ENCODE measurements around the gene CD200R1L.

DNA sequence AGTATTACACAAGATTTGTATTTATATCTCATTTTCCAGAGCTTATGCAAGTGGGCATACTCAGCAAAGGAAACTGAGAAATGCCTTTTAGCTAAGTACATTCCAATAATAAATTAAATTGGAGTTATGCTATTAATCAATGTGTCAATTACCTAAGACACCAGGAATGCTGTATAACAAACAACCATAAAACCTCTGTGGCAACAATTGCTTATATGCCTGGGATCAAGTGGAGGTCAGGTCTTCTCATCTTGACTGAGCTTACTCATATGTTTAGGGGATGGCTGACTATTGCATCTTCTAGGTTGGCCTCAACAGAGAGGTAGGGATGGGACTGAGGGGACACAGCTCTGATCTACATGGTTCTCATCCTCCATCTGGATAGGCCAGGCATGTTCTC, 30.7 kb downstream of the CD200R1L start:
- TF ChIP-seq, protein P1, sequence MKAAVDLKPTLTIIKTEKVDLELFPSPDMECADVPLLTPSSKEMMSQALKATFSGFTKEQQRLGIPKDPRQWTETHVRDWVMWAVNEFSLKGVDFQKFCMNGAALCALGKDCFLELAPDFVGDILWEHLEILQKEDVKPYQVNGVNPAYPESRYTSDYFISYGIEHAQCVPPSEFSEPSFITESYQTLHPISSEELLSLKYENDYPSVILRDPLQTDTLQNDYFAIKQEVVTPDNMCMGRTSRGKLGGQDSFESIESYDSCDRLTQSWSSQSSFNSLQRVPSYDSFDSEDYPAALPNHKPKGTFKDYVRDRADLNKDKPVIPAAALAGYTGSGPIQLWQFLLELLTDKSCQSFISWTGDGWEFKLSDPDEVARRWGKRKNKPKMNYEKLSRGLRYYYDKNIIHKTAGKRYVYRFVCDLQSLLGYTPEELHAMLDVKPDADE (IDR thresholded peaks at IDR 0.05), result no peak
- TF ChIP-seq, protein P2, sequence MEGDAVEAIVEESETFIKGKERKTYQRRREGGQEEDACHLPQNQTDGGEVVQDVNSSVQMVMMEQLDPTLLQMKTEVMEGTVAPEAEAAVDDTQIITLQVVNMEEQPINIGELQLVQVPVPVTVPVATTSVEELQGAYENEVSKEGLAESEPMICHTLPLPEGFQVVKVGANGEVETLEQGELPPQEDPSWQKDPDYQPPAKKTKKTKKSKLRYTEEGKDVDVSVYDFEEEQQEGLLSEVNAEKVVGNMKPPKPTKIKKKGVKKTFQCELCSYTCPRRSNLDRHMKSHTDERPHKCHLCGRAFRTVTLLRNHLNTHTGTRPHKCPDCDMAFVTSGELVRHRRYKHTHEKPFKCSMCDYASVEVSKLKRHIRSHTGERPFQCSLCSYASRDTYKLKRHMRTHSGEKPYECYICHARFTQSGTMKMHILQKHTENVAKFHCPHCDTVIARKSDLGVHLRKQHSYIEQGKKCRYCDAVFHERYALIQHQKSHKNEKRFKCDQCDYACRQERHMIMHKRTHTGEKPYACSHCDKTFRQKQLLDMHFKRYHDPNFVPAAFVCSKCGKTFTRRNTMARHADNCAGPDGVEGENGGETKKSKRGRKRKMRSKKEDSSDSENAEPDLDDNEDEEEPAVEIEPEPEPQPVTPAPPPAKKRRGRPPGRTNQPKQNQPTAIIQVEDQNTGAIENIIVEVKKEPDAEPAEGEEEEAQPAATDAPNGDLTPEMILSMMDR (conservative IDR thresholded peaks at IDR 0.05; ENCODE audit: low read depth in 2 of 2), result no peak
- TF ChIP-seq, protein P3, sequence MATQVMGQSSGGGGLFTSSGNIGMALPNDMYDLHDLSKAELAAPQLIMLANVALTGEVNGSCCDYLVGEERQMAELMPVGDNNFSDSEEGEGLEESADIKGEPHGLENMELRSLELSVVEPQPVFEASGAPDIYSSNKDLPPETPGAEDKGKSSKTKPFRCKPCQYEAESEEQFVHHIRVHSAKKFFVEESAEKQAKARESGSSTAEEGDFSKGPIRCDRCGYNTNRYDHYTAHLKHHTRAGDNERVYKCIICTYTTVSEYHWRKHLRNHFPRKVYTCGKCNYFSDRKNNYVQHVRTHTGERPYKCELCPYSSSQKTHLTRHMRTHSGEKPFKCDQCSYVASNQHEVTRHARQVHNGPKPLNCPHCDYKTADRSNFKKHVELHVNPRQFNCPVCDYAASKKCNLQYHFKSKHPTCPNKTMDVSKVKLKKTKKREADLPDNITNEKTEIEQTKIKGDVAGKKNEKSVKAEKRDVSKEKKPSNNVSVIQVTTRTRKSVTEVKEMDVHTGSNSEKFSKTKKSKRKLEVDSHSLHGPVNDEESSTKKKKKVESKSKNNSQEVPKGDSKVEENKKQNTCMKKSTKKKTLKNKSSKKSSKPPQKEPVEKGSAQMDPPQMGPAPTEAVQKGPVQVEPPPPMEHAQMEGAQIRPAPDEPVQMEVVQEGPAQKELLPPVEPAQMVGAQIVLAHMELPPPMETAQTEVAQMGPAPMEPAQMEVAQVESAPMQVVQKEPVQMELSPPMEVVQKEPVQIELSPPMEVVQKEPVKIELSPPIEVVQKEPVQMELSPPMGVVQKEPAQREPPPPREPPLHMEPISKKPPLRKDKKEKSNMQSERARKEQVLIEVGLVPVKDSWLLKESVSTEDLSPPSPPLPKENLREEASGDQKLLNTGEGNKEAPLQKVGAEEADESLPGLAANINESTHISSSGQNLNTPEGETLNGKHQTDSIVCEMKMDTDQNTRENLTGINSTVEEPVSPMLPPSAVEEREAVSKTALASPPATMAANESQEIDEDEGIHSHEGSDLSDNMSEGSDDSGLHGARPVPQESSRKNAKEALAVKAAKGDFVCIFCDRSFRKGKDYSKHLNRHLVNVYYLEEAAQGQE (IDR thresholded peaks at IDR 0.05; ENCODE audit: unreplicated experiment), result no peak
- no peak for TF ChIP-seq EZH2 (IDR thresholded peaks at IDR 0.05; ENCODE audit: low read depth, unreplicated experiment)
- TF ChIP-seq ZNF331 (CRISPR knock-in tag; IDR thresholded peaks at IDR 0.05; ENCODE audit: low read depth), result no peak
- TF ChIP-seq CREB1 (CRISPR knock-in tag; IDR thresholded peaks at IDR 0.05; ENCODE audit: low read depth), result no peak
- no peak for TF ChIP-seq JUNB (IDR thresholded peaks at IDR 0.05; ENCODE audit: unreplicated experiment)
- no peak for TF ChIP-seq EZH2phosphoT487 (IDR thresholded peaks at IDR 0.05; ENCODE audit: unreplicated experiment)
- TF ChIP-seq POLR2AphosphoS5 (IDR thresholded peaks at IDR 0.05; ENCODE audit: low read depth), result no peak
